ENCODE measurements around the gene SETD1A.
A peak's percentile ranks its signal among the peaks of the same experiment; 100 is the strongest.

Gene SETD1A

GRCh38 chr16:30983898-30984610 is 26.5 kb downstream of the SETD1A start:
- DNase-seq = no peak

GRCh38 chr16:30984669-30985400 is 27.3 kb downstream of the SETD1A start, which contains the start of gene HSD3B7:
HSD3B7 (plus strand) TSS chr16:30985207; CDS start chr16:30985659, 452 bp downstream.
- DNase-seq = peak; percentile 84

GRCh38 chr16:30985401-30986128 is 28.0 kb downstream of the SETD1A start:
- DNase-seq = no peak

- no peak for DNase-seq
Measured at GRCh38 chr16:30986129-30986991, 28.8 kb downstream of the SETD1A start.

- DNase-seq = no peak
Measured at GRCh38 chr16:30987581-30988190, 30.1 kb downstream of the SETD1A start.

DNA sequence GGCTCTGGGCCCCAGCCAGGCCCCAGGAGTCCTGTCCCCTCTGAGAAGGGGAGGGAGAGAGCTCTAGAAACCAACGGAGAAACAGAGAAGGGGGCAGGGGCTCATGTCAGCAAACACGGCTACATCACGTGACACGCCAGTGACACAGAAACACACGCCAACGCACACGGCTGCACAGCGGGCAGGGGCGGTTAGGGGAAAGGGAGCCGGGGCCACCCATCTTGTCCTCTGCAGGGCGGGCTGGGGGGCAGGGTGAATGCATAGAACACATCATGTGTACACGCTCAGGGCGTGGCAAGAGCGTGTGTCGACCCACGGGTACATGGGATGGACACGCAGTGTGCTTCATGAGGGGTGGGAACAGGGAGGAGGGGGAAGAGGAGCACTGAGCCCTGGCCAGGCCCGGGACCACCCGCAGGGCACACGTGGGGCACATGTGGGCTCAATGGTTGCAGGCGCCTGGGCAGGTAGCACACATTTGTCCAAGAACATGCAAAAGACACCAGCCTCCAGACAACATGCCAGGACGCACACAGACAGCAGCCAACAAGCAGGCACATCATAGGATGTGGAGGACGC is 32.0 kb downstream of the SETD1A start:
- no peak for DNase-seq

DNA sequence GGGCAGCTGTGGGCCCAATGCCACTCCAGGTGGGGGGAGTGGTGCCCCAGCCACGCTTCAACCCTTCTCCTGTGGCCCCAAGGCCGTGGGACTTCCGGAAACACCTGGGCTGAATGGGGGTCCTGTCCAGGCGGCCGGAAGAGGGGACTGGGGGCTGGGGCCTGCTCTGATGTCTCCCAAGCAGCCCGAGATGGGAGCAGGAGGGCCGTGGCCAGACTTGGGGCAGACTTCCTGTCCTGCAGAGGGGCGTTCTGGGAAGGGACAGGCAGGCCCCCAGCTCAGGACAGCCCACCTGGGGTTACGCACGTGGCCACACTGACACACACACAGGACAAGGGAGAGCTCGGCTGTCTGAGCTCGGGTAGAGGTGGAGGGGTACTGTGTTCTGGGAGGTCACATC is 32.6 kb downstream of the SETD1A start:
- DNase-seq = no peak

- no peak for DNase-seq
Measured at GRCh38 chr16:30991052-30991451, 33.5 kb downstream of the SETD1A start.

- no peak for DNase-seq
Measured at GRCh38 chr16:30992276-30992780, 34.8 kb downstream of the SETD1A start.

DNA sequence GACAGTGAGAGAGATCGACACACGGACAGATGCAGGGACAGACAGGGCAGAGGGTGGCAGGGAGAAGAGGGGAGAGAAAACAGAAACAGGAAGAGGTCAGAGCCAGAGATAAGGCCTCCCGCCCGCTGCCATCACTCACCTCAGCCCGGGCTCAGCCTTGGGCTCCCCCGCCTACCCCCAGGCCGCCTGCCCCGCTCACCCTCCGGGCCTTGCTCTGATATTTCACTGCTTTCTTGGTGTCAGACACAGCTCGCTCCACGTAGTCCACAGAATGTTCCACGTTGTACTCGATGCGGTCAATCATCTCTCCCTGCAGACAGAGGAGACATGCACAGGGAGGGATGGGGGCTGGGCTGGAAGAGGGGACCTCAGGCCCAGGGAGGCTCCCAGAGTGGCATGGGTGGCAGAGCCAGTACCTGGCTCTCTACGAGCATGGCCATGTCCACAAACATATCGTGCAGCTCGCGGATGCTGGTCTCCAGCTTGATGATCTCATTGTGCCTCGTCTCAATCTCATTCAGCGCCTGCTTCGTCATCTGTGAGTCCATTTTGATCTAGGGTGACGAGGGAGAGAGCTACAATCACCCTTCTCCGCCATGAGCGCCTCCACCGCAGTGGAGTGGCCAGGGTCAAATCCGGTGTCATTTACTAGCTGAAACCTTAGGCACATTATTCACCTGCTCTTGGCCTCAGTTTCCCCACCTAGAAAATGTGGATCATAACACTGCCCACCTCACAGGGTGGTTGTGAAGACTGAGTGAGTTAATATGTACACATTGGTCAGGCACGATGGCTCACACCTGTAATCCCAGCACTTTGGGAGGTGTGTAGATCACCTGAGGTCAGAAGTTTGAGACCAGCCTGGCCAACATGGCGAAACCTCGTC is 35.6 kb downstream of the SETD1A start:
- DNase-seq = no peak

DNA sequence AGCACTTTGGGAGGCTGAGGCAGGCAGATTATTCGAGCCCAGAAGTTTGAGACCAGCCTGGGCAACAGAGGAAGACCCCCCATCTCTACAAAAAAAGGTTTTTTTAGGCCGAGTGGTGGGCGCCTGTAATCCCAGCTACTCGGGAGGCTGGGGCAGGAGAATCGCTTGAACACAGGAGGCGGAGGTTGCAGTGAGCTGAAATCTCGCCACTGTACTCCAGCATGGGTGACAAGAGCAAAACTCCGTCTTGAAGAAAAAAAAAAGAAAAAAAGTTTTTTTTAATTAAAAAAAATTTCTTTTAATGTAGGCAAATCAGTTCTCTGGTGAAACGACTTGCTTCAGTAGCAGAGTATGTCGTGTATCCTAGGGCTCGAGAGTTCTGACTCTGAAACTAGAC is 38.4 kb downstream of the SETD1A start:
- DNase-seq = no peak

- DNase-seq = no peak
Measured at GRCh38 chr16:30996324-30996984, 38.9 kb downstream of the SETD1A start.

DNA sequence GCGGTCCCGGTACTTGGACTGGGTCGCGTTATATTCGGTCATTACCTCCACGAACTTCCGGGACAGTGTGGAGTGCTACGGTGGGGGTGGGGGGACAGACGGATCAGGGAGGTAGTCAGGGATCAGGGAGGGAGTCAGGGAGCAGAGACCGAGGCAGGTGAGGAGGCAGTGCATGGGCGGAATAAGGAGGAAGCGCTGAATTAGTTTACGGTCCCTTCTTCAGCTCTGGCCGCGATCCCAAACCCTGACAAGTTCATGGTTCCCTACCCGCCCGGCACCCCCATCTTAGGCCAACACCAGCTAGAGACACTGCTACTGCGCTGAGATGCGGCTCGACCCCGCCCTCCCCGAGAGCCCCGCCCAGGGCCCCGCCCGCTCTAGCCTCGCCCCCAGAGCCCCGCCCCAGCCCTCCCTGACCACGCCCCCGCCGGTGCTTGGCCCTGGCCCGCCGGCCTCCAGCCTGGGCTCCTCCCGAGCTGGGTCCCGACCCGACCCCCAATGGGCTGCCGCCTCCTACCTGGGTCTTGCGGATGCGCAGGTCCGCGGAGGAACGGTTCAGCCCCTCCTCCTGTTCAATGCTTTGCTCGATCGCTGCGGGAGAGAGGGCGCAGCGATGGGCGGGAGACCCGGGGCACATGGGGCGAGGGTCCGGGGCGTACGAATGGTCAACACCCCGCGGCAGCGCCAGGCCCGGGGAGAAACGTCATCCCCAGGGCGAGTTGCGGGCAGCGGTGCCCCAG is 39.6 kb downstream of the SETD1A start:
- DNase-seq = peak; percentile 56

- DNase-seq = peak; percentile 77
Measured at GRCh38 chr16:30997725-30998711, 40.5 kb downstream of the SETD1A start.

DNA sequence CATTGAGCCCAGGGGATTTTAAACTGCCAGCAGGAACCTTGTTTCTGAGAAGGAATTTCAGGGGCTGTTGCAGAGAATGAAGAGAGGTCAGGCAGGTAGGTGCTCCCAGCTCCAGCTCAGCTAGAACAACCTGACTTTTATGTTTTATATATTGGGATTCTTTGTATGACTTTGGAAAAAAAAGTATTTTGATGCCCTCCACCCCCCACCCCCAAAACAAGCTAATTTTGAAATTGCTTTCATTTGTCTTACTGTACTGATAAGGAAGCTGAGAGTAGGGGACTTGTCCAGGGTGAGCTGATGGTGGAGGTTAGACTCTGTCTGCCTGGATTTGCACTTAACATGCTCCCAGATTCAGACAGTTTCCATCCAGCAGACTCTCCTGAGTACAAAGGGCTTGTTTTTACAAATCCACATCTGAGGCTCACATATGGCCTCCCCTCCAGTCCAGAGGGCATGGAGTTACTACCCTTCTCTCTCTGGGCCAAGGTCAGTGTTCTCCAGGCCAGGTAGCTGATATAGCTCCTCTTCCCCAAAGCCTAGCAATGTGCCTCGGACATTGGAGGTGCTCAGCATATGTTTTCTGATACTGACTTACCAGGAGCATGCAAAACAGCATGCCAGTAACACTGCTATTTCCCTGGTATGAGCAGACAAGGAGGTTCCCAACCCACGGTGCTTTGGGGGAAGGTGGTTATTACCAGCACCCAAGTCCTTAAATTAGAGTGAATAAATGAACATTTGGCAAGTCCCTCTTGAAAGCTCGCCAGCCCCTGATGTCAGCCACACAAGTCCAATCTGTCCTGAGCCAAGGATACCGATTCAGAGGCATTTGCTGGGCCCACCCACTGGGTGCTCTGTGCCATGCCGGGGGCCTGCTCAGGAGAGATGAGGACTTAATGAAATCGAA is 41.6 kb downstream of the SETD1A start:
- no peak for DNase-seq

- no peak for DNase-seq
Measured at GRCh38 chr16:31000671-31001382, 43.3 kb downstream of the SETD1A start.

Measured in T1000 (cell line).